ENCODE data around the gene XRCC5. TPM values are rescaled to one million over a fixed set of nuclear protein-coding genes. Genes with fewer than 3 reads are reported as not detected.

XRCC5 gene
- total RNA-seq, 1 donor from 2014 or later, result 272 TPM

DNA sequence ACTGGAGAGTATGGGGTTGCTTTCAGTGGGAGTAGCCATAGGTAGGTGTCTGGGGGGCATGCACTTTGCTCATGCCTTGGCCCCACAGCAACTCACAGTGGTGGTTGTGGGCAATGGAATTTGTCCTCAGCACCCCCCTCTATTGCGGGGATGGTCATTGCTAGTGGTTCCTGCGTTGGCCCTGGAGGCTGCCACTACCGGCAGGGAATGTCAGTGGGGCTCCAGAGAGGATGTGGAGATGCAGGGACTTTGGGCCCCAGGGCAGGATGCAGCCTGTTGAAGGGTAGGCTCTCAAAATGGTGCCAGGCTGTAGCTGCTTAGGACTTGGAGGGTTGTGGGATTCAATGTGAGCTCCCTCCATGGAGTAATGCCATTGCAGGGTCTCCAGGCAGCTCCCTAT lies 125.0 kb downstream of the XRCC5 start:
- no peak for DNase-seq

DNA sequence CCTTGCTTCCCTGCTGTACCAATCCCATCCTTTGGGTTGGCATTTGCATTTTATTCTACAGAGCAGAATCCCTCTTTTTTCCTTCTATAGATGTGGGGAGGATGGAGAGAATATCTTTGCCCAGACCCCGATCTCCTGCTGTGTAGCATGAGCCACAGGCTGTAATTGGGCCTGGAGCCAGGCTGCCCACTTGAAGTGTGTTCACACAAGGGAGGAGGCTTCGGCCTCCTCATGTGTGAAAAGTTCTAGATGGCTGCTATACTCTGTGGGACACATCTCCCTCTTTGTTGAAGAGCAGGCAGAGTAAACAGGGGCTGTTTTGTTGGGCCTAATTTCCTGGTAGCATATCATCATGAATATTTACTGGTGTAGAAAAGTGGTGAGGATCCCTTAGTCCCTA lies 126.3 kb downstream of the XRCC5 start:
- no peak for DNase-seq

DNA sequence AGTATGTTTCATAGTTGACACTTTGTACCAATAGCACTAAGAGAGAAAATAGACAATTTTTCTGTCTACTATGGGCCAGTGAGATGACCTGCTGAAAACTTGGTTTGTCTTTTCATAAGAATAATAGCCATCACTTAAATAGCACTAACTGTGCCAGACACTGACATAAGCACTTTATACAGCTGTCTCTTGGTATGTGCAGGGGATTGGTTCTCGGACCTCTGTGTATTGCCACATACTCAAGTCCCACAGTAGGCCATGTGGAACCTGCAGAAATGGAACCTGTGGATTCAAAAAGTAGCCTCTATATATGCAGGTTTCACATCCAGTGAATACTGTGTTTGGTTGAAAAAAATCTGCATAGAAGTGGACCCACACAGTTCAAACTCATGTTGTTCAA lies 126.7 kb downstream of the XRCC5 start:
- DNase-seq, result no peak

DNA sequence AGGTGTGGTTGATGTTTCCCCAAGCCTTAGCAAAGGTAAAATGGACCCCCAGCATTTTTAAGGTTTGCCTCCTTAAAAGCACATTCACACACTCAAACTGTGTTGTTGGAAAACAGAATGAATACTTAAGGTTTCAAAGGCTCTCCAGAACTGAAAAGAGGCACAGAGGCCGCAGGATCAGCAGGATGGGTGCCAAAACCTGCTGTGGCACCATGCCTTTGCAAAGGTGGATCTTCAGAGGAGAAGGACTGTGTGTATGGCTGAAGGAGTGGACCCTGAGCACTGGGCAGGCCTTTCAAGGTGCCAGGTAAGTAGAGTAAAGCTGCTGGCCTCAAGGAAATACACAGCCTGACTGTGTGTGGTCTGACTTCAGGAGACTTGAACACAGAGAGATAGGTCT lies 127.3 kb downstream of the XRCC5 start:
- DNase-seq, result no peak

DNA sequence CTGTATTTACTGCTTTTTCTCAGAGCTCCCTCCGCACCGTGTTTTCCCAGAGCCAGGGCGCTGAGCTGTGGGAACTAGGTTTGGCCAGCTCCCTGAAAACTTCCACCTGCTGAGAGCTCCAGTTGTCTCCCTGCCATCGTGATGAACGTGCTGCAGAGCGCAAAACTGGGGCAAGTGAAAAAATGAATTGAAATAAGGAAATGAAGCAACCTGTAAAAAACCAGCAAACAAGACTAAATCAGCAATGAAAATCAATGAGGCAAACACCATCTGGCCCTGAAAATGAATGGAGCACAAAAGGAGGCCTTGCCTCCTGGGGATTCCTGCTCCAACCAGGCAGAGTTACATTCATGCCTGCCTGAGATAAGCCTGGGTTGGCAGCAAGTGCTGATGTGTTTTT lies 133.2 kb downstream of the XRCC5 start:
- no peak for DNase-seq

DNA sequence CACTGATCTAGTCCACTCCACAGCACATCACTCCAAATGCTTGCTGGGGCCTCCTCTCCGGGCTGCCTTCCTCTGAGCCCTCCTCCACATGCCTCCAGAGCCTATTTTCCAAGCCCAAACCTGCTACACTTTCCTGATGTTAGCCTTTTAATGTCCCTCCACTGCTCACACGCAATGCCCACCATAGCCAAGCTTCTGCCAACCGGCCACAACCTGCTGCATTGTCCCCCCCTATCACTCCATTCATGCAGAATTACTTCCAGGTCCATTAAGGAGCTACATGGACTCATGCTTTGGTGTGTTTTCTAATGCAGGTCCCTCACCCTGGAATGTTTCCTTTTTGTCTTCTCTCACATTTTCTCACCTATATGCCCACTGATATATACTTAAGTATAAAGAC lies 133.9 kb downstream of the XRCC5 start:
- no peak for DNase-seq

DNA sequence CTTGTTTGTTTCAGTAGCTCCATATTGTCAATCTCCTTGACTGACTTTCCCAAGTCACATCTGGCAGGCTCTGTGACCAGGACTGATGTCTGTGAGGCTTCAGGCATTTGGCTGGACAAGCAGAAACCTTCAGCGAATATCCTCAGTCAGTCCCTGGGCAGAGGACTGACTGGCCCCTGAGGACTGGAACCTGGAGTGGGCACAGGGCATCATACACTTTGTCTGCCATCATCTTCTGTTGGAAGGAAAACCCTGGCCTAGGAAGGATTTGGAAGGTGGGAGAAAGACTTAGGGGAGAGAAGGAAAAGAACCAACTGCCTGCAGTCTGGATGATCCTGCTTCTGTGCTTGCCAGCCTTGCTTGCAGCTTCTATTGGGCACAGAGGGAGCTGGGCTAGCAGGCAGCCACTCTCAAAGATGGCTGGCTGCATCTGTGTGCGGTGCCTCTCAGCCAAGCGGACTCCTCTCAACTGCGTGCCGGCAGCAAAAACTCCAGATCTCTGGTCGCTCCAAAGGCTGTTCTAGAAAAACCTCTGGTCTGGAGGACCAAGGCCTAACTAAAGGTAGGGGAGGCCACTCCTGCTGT lies 136.3 kb downstream of the XRCC5 start:
- DNase-seq, result no peak

DNA sequence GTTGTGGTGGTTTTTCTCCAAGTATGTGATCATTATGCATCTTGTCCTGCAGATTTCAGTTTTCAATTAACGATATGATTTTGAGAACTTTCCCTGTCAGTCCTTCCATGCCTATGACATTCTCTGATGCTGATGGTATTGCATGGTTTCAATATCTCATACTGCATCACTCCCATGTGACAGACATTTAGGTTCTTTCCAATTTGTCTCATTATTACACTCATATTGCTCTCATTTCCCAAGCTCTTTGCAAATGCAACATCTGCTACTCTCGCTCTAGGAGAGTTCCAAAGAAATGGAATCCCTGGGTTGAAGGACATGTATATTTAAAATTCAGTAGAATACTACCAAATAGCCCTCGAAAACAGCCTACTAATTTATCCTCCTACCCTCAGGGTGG lies 137.6 kb downstream of the XRCC5 start:
- DNase-seq, result no peak

Other genes starting within 250 kb of the XRCC5 start
- 2.0 and 3.9 TPM in 2 replicates for gene MREG, start 95.8 kb upstream of the XRCC5 start, total RNA-seq
- gene PECR, start 27.5 kb upstream of the XRCC5 start, total RNA-seq, result 10.2 and 18.9 TPM in 2 replicates
- 0.37 and 0.85 TPM in 2 replicates for gene TMEM169, start 27.4 kb upstream of the XRCC5 start, total RNA-seq

All from dermis blood vessel endothelial cell (primary cell).